NCI-H526 (cell line): ENCODE data around the gene RPP30.
"Not testable (repeated sequence)": the region's sequence is repeated elsewhere in the genome, so short reads cannot be mapped to it uniquely, and the experiment has no call there.

Experiments
- DNase-seq, 2 experiments: peaks; one replicate each; lab custom pipeline; 2025; lab: John Stamatoyannopoulos, UW

RPP30 gene

DNA sequence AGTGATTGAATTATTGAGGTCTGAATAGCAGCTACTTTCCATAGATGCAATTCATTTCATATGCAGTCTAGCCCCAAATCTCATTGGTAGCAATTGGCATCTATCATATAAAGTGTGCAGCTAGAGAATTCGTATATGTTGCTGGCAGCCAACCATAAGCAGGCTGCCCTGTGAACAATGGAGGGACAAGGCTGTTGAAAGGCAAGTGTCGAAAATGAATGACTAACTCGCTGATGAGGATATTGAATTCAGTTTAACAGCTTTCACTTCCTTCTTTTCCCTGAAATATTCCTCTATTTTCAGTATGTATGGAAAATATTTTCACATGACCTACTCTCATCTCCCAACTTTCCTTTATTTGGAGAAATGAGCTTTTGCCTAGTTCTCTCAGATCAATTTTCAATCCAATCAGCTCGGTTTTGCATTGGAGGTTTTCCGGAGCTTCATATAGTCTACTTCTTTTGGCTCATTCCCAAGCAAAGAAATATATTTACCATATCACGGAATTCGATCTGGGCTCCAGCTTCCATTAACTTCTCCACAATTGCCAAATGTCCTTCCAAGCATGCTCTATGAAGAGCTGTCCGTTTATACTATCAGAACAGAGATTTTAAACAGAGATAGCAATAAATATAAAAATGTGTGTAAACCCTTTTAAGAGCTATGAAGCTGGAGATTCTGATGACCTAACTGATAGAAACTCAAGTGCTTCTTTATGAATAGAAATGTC lies 45.6 kb downstream of the RPP30 start:
- DNase-seq, result no peak

DNA sequence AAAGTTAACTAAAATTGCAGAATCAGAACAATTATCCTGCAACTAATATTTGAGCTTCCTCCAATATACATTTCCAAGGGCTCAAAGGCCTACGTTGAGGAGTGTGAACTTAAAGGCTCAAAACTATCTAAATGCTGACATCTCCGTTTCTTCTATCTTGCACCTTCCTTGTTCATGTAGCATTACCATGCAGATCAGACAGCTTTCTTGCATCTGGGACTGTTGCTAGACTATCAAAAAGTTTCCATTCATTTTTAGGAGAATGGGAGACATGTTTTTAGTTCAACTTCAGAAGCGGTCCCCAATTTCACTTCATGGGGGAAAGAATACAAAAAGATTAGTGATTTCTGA lies 46.2 kb downstream of the RPP30 start:
- no peak for DNase-seq

DNA sequence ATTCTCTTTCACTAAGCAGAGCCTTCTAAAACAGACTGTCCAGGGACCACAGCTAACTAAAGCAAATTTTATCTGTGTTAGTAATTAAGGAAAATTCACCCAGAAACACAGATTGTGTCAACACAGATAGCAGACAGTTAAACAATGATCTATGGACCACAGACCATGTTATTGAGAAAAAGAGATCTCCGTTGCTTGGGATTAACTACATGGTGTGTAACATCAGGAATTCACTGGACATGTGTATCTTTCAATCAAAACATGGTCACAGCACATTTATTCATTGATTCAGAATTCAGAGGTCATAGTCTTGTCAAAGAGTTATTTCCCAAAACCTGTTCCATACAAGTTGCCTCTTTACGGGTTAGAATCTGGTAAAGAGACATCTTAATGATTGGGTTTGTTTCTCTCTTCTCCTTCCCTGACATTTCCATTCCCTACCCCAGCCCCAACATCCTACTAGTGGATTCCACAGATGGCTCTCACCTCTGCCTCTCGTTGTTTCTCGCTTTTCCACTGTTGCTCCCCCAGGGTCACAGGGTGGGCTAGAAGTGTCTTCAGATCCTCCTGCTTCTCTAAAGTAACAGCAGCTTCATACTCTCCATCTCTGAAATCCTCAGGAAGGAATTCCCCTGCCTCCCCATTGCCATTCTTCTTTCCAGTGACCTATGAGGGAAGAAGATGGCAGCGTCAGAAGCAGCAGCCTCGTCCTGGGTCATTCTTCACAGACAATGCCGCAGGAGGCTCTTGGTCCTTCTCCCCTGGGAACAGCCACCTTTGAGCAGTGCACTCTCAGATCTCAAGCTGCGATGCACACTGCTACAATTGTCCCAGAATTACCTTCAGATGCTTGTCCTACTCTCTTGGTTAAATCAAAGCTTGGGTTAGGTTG lies 48.2 kb downstream of the RPP30 start:
- DNase-seq, result no peak

DNA sequence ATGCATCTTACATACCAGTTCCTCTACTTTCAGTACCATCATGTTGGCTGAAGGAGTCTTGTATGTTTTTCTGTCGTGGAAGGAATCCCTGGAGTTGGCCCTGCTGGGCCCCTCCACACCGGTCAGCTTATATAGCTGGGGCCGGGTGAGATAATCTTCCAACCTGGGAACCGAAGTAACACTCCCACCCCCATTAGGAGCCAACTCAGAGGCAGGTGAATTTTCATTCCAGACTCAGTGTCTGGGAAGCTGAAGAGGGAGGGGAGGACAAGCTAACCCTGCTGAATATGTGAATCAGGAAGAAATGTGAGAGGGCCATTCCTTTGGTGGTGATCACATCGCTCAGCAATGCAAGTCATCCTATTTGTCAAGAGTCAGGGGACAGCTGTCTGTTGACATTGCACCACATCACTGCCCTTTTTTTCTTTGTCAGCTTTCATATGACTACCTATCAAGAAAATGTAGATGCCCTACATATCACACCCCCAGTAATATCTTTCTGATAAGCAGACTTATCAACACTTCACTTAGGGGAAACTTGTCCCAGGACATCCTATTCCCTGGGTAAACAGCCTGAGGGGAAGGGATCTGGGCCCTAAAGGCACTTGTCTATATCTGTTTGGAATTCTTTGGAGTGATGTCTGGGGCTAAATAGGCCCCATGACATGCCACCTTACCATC lies 49.4 kb downstream of the RPP30 start, which contains the start of gene ANKRD1:
Gene ANKRD1 (minus strand): TSS at position 102 of the 681 bp plus-strand sequence. CDS start 60 bp downstream, at position 42.
- DNase-seq, result no peak

DNA sequence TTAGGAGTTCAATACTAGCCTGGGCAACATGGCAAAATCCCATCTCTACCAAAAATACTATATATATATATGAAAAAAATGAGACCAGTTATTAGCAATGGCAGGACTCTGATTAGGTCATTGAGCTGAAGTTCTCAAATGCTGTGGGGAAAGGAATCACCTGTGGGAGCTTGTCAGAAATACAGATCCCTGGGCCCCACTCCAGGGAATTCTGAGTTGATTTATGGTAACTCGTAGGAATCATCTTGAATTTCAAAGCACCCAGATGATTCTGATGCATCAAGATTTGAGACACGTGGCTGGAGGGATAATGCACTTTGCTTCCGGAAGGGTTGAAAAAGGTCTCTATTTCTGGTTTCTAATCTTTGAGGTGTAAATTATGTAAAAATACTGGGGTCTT lies 50.1 kb downstream of the RPP30 start:
- DNase-seq, result no peak

DNA sequence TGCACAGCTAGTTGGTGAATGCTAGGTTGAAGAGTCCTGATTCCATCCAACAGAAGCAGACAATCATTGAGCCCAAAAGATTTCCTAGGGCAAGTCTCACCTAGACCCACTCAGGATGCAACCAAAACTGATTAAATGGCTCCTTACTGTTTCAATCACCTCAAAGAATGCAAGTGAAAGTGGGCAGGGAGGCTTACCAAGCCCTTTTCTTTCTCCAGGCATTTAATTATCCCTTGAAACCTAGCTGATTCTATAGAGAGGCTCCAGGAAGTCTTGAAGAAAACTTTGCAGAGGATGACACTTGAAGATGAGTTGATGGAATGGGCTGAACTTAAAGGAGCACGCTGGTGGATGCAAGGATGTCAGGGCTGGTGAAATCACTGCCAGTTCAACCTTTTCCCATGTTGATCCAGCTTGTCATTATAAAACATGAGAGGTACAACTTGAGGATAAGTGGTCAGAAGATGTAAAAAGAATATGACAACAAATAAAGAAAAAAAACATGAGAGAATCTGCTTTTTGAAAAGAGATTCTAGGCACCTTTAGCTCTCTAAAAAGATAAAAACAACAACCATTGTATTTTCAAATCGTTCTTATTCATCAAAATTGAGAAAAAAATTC lies 51.4 kb downstream of the RPP30 start:
- no peak for DNase-seq

DNA sequence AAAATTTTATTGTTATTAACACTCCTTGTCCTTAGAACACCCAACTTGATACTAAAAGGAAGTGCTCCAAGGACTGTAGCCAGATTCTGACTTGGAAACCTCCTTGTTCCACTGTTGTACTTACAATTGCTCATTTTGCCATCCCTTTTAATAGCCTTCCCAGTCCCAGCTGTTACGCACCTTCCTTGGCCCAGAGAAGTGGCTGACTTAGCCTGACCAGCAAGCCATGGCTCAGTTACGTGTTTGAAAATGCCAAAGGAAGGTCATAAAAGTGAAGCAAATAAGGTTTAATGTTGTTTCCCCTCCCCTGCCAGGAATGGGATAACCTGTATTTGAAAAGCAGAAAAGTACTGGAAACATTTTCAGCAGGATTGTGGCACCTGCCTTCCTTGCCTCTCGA lies 52.8 kb downstream of the RPP30 start:
- no peak for DNase-seq

DNA sequence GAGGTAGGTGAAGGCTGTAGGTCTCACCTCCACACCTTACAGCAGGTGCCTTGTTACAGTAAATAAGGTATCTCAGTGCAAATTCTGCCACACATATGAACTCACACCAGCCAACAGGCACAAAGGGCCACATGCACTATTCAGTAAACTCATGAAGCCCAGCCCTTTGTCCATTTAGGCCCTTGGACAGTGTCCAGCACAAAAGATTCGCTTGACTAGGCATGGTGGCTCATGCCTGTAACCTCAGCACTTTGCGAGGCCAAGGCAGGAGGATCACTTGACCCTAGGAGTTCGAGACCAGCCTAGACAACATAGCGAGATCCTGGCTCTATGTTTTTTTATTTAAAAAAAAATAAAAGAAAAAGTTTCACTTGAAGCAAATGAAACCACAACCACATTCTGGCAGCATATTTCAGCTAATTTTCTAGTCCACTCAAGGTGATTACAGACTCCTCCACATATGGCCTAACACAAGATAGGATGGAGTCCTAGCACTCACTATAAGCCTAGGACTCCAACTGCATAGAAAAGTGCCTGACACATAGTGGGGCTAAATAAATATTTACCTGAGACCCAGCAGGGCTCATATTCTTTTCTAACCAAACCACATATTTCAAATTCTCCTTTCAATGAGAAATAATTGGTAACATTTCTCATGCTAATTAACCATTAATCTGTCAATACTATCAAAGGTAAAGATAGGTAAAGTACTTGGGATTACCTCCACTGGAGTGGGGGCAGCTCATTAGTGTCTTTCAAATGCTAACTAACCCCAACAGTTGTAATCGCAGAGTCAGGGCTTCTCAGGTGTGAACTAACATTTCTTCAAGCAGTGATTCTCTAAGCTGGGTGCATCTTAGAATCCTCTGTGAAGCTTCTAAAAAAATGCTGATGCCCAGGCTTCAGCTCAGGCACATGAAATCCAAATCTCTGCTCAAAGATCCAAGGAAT lies 53.6 kb downstream of the RPP30 start:
- DNase-seq, result no peak

DNA sequence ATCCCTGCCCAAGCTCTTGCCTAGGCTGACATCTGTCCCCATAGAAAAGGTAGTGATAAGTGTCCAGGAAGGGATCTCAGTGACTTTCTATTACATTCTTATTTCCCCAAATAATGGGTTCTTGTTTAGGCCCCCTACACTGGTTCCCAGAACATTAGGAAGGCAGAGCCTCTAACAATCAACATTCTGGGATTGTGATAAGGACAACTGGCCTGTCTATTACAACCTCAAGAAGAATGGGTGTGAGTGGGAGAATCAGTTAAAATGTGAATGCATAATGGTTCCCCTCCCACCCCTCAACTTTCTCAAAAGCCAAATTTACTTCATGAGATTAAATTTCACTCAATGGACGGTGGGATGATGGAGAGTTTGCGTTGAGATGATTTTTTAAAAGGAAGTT lies 55.5 kb downstream of the RPP30 start:
- DNase-seq, result no peak

DNA sequence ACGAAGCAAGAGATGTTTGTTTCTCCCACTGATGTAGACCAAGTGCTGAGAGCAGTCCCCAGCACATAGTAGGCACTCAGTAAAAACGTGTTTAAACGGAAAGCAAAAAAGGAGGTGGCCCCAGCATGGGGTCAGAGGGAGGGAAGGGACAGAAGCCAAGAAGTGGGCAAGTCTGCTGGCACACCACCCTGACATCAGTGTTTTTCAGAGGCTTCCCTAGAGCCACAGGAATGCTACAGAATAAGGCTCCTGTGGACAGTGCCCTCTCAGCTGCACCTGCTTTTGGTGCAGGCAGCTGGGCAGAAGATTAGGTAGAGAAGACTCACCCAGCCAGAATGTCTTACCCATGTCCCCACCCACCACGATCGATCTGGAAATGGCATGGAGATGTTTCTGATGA lies 57.4 kb downstream of the RPP30 start:
- DNase-seq, result no peak

DNA sequence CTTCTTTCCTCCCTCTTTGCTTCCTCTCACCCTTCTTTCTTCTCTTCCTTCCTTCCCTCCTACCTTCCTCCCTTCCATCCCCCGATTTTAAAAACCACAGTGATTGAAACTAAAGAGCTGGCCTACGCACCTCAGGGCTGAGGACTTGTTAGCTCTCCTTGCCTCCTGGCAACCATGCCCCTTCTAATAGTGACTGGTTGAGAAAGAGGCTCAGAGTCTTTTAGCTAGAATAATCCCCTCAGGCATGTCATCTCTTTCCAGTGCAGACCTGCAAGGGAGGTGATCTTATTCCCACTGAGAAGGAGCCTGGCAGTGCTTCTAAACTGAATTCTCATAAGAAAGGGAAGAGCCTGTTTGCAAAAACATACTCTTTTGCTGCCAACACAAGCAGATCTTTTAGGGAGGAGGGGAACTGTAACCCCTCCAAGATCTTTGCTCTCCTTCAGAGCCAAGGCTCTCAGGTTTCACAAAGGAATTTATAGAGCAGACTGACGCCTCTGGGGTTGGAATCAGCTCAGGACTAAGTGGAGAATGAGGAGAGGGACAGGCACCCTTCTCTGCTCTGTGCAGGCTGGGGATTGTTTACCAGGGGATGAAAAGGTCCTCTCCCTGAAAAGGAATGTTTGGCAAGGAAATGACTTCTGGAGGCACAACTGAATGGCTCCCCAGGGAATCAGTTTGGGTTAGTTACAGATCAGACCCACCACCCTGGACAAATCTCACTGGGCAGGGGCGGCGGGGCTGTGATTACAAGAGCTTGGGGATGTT lies 58.5 kb downstream of the RPP30 start:
- DNase-seq, result no peak

DNA sequence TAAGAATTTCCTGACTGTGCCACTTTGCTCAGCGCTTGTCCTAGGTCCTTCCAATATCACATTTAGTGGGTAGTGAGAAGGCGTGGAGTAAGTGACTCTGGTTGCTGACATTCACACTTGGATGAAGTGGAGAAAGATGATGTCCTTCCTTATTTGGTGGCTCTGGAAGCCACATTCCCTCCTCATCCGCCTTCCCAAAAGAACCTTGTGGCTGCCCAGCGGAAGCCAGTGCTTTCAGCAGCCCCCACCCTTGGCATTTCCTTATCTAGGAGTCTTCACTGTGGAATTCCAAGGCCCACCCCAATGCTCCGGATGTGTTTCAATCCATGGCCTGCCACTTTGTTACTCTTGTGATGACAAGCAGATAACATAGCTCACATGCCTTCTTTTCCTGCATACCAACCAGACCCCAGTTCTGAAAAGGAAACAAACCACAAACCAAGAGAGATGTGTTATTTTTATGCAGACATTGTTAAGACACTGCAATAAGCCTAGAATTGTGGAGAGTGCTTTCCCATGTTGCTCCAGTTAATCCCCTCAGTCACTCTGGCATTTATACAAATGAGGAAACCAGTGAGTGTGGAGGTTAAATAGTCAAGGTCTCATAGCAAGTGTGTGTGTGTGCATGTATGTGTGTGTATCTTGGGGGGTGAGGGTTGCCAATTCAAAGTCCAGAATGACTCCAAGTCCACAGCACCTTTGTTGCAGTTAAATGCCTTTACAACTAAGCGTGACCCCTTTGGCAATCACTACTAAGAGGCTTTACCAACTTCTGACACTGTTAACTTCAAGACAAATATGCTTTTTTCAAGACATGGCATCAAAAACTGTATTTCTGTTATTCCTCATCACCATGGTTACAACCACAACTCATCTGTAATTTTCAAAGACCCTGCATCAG lies 59.4 kb downstream of the RPP30 start:
- no peak for DNase-seq

DNA sequence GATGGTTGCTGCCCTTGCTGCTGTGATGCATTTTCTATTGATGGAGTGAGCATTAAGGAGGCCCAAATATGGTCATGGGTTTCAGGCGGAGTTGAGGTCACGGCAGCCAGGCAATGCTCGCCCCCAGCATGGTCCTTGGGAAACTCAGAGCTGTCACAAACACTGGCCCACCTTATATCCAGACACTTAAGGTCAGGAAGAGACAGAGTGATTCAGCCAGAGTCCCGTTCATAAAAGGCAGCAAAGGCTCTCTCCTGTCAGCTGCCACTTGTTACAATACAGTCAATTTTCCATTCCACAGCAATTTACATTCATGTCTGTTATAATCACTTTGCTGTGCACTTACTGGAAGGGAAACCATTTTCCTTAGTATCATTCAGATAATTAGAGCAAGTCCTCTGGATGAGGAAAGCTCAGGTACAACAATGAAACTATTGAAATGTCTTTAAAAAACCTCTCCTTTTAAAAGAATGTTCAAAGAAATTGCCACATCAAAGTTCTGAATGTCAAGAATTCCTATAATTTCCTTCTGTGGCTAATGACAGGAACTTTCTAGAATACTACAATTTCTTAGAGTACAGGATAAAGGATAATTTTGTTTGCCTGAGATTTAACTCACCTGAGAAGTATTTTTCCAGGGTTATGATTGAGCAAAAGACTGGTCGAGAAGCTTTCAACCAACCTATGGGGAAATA lies 64.0 kb downstream of the RPP30 start:
- DNase-seq, result no peak

DNA sequence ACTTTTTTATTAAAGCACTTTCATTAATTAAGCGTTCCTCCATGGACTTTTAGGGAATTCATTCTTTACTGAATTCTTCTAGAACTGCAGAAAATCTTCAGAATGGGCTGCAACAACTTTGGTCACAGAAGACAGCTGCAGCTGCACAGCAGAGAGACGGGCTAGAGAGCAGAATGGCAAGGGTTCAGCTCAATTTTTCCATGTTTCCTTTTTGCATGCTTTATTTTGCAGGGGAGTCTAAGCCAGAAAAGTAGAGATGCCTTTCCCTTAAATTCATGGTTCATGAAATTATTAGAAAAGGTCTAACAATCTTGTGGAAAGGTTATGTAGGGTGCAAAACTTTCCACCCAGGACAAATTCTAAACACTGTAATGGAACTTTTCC lies 64.5 kb downstream of the RPP30 start:
- DNase-seq, result no peak

DNA sequence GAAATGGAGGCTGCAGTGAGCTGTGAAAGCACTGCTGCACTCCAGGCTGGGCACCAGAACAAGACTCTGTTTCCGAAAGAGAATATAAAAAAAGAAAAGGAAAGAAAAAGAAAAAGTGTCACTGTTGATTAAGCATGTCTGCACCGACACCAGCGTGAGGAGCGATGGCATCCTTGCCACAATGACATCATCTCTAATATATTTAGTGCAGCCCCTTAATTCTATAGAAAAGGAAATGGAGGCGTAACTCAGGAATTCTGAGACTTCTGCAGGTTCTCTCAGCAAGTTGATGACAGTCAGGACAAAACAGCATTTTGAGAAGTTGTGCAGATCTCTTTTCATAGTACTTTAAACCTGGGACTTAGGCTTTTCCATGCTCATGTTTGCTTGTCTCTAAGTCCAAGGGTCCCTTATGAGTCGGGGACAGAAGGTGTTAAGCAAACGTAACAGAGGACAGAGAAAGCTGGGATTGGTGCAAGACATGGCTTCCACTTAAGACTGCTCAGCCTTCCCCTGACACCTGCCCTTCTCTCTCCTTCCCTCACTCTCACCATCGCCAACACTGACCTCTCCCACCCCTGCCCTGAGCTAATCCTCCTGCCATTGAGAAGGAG lies 66.0 kb downstream of the RPP30 start:
- no peak for DNase-seq

DNA sequence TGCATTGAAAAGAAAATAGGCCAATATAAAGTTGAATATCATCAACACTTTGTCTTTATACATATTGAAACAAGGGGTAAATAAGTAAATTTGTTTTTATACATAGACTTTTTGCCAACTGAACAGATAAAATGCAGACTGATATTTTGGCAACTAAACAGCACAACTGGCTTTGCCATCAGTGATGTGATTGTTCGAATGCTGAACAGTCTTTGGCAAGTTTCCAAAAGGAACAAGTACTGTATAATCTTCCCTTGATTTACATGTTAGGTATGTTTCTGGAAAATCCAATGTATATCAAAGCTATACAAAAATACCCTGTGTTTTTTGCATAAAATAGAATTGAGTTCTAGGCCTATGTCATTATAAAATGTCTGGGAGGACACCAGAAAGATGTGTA lies 67.3 kb downstream of the RPP30 start:
- DNase-seq, result no peak

DNA sequence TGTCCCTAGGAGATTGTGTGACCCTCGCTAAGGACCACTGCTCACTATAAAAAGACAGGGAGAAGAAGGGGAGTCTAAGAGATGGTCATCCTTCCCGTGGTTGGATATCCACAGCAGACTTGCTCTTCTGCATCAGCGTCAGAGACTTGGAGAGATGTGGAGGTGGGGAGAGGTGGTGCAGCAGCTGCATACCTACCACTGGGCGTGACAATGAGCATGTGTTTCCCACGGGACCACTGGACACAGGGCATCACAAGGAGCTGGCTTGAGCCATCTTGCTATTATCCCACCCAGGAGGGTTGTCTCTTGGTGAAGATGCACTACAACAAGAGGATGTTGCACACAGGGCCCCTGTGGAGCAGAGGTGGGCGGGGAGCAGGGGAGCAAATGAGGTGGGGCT lies 67.9 kb downstream of the RPP30 start:
- DNase-seq, result no peak

DNA sequence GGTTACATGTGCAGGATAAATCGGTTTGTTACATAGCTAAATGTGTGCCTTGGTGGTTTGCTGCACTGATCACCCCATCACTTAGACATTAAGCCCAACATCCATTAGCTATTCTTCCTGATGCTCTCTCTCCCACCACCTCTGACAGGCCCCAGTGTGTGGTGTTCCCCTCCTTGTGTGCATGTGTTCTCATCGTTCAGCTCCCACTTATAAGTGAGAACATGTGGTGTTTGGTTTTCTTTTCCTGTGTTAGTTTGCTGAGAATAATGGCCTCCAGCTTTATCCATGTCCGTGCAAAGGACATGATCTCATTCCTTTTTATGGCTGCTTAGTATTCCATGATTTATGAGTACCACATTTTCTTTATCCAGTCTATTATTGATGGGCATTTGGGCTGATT lies 71.2 kb downstream of the RPP30 start:
- DNase-seq, result not testable (repeated sequence)
